ENCODE measurements around the gene MICA.
"Not testable (repeated sequence)": the region's sequence is repeated elsewhere in the genome, so short reads cannot be mapped to it uniquely, and the experiment has no call there.

The MICA gene

DNA sequence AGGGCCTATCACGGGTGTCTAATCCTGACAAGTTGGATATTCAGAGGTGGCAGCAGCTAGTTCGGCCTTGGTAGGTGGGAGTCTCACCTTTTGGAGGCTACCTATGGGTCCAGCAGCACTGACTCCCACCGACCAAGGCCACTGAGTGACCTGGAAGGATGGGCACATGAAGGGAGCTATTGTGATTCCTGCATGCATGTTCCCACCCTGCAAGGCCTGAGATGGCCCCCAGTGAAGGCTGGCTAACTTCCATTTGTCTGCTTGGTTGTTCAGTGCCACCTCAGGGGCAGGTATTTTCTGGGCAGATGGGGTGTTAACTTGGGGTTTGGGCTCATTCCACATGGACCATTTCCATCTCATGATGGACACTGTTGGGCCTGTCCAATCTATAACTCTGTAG lies 18.4 kb upstream of the MICA start:
- FAIRE-seq = no peak

GRCh38 chr6:31386099-31386498 lies 17.3 kb upstream of the MICA start:
- no peak for FAIRE-seq

DNA sequence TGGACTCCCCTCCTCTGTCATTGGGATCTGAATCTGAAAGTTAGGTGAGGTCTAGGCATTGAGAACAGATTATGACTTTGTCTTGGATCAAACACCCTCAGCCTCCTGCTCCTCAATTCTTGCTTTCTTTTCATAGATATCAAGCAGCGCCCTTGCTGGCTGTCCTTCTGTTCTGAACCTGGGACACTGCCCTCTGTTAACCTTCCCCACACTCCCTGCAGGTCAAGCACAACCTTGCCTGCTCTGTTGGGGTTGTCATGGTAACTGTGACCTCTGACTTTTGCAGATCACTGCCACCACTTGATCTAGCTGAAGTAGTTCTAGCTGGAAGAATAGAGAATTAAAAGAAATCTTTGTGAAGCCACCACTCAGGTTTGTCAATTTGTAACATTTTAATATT lies 16.4 kb upstream of the MICA start:
- FAIRE-seq = no peak

- peak; percentile 97 for FAIRE-seq
Observed at GRCh38 chr6:31388916-31389801, 14.2 kb upstream of the MICA start.

GRCh38 chr6:31389802-31390132 lies 13.6 kb upstream of the MICA start:
- FAIRE-seq = not testable (repeated sequence)

DNA sequence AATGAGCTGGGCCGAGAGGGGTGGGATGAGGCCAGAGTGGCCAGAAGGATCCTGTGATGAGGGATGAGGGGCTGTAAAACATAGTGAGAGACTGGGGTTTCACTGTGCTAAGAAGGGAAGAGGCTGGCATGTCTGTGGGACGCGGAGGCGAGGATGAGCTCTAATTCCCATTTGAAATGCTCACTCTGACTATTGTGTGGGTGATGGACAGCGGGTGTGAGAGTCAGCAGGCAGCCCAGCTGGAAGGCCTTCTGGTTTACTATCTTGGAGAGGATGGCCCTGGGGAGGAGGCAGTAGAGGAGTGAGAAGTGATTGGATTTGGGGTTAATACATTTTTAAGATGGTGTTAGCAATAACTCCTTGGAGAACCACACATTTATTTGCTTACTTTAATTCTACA lies 9.5 kb upstream of the MICA start:
- no peak for FAIRE-seq

GRCh38 chr6:31394381-31394780 lies 9.0 kb upstream of the MICA start:
- no peak for FAIRE-seq

- no peak for FAIRE-seq
Observed at GRCh38 chr6:31395832-31396231, 7.6 kb upstream of the MICA start.

GRCh38 chr6:31396422-31397152 lies 6.8 kb upstream of the MICA start:
- peak; percentile 84 for FAIRE-seq

- not testable (repeated sequence) for FAIRE-seq
Observed at GRCh38 chr6:31397153-31397499, 6.3 kb upstream of the MICA start.

GRCh38 chr6:31397901-31398525 lies 5.4 kb upstream of the MICA start:
- FAIRE-seq = no peak

DNA sequence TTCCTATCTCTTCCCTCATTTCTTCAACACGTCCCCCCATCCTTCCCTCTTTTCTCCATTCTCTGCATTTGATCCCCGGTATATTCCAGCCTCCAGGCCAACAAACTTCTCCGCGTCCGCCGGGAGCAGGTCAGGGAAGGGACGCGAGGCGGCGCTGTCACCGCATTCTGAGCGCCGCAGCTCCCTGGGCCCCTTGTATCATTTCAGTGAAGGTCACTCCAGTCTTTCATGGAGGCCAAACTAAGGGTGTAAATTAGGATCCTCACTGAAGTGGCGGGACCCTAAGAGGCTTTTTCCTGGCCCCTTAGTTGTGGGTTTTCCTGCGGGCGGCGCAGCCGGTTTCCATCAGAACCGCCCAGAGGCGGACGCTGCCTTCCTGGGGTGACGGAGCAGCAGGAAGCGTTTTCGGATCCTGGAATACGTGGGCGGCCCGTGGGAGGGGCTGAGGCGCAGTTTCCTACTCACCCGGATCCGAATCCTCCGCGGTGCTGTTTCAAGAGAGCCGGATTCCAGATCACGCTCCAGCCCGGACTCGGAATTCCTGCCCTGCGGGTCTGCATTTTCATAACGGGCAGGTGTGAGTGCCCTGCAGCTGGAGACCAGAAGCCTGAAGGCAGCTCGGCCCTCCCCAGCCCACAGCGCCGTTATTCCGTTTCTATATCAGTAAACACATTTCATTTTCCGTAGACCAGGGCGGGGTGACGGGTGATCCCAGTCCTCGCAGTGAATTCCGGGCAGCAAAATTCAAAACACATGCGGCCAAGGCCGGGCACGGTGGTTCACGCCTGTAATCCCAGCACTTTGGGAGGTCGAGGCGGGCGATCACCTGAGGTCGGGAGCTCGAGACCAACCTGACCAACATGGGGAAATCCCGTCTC lies 3.6 kb upstream of the MICA start:
- FAIRE-seq = no peak

GRCh38 chr6:31400467-31401289 lies 2.7 kb upstream of the MICA start:
- FAIRE-seq = no peak

DNA sequence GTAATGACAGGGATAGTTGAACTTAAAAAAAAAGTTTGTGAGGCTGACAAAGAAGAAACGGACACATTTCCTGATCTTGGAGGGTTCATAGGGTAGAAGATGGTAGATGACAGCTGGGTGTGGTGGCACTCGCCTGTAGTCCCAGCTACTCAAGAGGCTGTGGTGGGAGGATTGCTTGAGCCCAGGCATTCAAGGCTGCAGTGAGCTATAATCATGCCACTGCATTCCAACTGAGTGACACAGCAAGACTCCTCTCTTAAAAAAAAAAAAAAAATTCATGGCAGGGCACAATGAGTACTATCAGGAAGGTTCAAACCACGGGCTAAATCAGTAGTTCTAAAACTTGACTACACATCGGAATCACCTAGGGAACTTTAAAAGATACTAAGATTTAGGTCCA lies 2.0 kb upstream of the MICA start:
- FAIRE-seq = no peak

DNA sequence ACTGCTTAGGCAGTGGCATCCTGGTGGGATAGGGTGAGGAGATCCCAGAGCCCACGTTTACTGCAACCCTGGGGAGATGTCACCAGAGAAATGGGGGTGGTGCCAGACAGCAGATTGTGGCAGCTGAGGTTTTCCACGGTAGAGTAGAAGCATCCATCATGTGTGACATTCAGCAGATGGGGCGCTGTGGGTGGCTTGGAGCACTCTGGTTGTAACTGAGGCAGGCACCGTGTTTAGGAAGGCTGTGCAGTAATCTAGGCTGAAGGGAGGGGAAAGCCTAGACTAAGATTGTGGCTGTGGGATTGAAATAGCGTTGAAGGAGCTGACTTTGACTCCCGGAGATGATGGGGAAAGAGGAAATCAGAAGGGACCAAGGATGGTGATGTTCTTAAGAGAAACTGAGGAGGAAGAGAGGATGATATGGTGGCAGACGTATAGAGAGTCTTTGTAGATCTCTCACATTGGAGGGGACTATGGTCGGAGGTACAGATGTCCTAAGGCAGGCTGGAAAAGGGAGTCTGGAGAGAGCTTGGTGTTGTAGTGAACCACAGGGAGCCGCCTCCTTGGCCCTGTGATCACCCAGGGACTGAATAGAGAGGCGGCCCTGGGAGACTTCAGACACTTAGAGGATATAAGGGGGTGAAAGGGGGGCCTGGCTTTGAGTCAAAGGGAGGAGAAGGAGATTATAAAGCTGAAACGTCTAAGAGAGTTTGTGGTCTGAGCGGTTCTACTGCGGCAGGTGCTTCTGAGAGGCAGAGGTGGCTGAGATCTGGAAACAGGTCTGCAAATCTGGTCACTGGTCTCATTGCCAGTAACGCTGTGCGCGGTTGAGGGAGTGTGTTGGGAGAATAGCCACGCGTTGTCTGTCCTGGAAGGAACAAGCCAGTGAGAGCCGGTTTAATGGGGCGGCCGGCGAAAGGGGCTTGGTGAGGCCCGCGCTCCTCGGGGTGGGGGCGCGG lies 792 bp upstream of the MICA start:
- no peak for FAIRE-seq

DNA sequence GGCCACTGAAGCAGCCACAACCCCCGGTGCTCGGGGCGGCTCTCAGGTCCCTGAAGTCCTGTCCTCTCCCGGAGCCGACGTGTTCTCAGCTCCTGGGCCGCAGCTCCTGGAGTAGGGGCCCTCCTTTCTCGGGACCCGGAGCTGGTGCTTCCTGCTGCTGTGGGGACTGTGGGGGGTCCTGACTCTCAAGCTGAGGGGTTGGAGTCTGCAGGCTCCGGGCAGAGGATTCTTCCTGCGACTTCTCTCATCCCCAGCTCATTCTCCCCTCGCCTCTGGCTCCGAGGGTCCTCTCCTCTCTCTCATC lies 618 bp downstream of the MICA start:
- FAIRE-seq = not testable (repeated sequence)

DNA sequence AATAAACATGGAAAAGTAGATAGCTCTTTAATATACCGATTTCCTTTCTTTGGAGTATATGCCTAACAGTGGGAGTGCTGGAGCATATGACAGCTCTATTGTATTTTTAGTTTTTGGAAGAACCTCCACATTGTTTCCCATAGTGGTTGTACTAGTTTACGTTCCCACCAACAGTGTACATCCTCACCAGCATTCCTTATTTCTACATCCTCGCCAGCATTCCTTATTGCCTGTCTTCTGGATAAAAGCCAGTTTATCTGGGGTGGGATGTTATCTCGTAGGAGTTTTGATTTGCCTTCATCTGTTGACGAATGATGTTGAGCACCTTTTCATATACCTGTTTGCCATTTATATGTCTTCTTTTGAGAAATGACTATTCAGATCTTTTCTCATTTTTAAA lies 2.6 kb downstream of the MICA start:
- no peak for FAIRE-seq

- FAIRE-seq = no peak
Observed at GRCh38 chr6:31407699-31408098, 4.3 kb downstream of the MICA start.

GRCh38 chr6:31412506-31412905 lies 9.1 kb downstream of the MICA start:
- no peak for FAIRE-seq

DNA sequence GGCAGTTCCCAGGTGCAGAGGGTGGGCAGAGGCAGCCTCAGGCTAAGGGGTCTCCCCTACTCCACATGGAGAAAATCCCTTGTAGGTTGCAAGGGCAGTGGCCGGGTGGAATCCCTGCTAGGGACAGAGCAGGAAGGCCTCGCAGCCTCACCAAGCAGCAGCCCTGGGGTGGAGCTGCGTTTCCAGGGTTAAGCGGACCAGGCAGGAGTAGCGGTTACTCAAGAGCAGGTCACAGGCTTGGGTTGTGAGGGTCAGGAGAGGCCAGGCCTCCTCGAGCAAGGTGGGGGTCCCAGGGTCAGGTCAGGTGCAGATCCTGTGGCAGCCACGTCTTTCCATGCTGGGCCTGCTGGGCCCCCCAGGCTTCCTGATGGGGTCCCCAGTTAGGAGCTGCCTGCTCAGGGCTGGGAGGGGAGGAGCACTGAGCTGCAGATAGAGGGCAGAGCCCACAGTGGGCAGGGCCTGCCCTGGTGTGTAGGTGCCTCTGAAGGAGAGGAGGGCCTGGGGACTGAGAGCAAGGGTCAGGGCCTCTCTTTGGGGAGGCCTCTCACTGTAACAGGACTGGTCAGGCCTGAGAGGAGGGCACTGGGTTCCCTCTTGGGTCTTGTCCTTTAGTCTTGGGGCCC lies 10.9 kb downstream of the MICA start:
- FAIRE-seq = not testable (repeated sequence)
